Keratinocyte (primary cell): ENCODE measurements around the gene NRP2. TPM values are rescaled to one million over a fixed set of nuclear protein-coding genes. Genes with fewer than 3 reads are reported as not detected.

ENCODE experiments used
- DNase-seq: peaks from one replicate; pipeline ENCODE4 v3.0.0-alpha.2; 2011; ENCODE audit warnings: low read depth, missing footprints, low spot score
- FAIRE-seq: peaks from 2 replicates; lab custom pipeline; 2011; peaks lifted over from hg19 to GRCh38; lab: Jason Lieb, UNC
- H2AFZ ChIP-seq: 2 replicates; pipeline ENCODE4 v1.6.0; 2012; ENCODE audit warnings: low read length, control low read depth, inconsistent platforms; ENCODE audit not compliant: control insufficient read depth
- H3K27ac ChIP-seq: 2 replicates; pipeline ENCODE4 v1.5.1; 2011; ENCODE audit warnings: low read length; ENCODE audit not compliant: control insufficient read depth, insufficient read depth
- H3K27me3 ChIP-seq: 3 replicates; pipeline ENCODE4 v1.6.0; 2011; ENCODE audit warnings: low read length; ENCODE audit not compliant: control insufficient read depth, insufficient read depth; ENCODE audit errors: extremely low read depth
- H3K36me3 ChIP-seq, 2 experiments: 2 replicates in 1 of 2; 3 replicates in 1 of 2; pipeline ENCODE4 v1.5.1; 2011; ENCODE audit warnings: low read length in 2 of 2, mild to moderate bottlenecking in 1 of 2; ENCODE audit not compliant: control insufficient read depth in 2 of 2, insufficient read depth in 2 of 2; ENCODE audit errors: extremely low read depth in 1 of 2
- H3K4me1 ChIP-seq: 3 replicates; pipeline ENCODE4 v1.5.1; 2011; ENCODE audit warnings: low read length; ENCODE audit not compliant: control insufficient read depth, insufficient read depth; ENCODE audit errors: extremely low read depth
- H3K4me2 ChIP-seq: 3 replicates; pipeline ENCODE4 v1.6.0; 2011; ENCODE audit warnings: low read depth, low read length; ENCODE audit not compliant: control insufficient read depth, insufficient read depth; ENCODE audit errors: extremely low read depth
- H3K4me3 ChIP-seq, 3 experiments: fragments of 200-600 bp in 1 of 3; sonication (generic) in 1 of 3; 2 replicates in 2 of 3; 3 replicates in 1 of 3; pipeline ENCODE4 v1.5.1; 2011 to 2016; ENCODE audit warnings: low read length in 3 of 3, mild to moderate bottlenecking in 3 of 3, control low read depth in 2 of 3, inconsistent platforms in 1 of 3, low read depth in 1 of 3, mixed read lengths in 1 of 3, mixed run types in 1 of 3, moderate library complexity in 1 of 3; ENCODE audit not compliant: control insufficient read depth in 2 of 3, insufficient read depth in 2 of 3; ENCODE audit errors: extremely low read depth in 1 of 3
- H3K79me2 ChIP-seq: 2 replicates; pipeline ENCODE4 v1.6.0; 2012; ENCODE audit warnings: low read length; ENCODE audit not compliant: control insufficient read depth, insufficient read depth
- H3K9ac ChIP-seq: 3 replicates; pipeline ENCODE4 v1.6.0; 2011; ENCODE audit warnings: low read length; ENCODE audit not compliant: control insufficient read depth, insufficient read depth; ENCODE audit errors: extremely low read depth
- H3K9me1 ChIP-seq: 3 replicates; pipeline ENCODE4 v1.6.0; 2011; ENCODE audit warnings: low read length; ENCODE audit not compliant: control insufficient read depth, insufficient read depth; ENCODE audit errors: extremely low read depth
- H3K9me3 ChIP-seq: 2 replicates; pipeline ENCODE4 v1.5.1; 2012; ENCODE audit warnings: low read depth, low read length; ENCODE audit not compliant: control insufficient read depth
- H4K20me1 ChIP-seq: 3 replicates; pipeline ENCODE4 v1.6.0; 2011; ENCODE audit warnings: low read length; ENCODE audit not compliant: control insufficient read depth, insufficient read depth; ENCODE audit errors: extremely low read depth
- CTCF ChIP-seq, 3 experiments: IDR thresholded peaks in 1 of 3; conservative IDR thresholded peaks in 1 of 3; optimal IDR thresholded peaks in 1 of 3; 2 replicates in 2 of 3; 3 replicates in 1 of 3; pipeline versions ENCODE3 to v1.5.1; 2011; ENCODE audit warnings: low read length in 3 of 3, mild to moderate bottlenecking in 3 of 3, moderate library complexity in 2 of 3, control low read depth in 1 of 3, inconsistent platforms in 1 of 3; ENCODE audit not compliant: insufficient read depth in 2 of 3; ENCODE audit errors: extremely low read depth in 1 of 3
- EZH2 ChIP-seq: IDR thresholded peaks from one replicate; pipeline ENCODE4 v1.6.1; 2012; ENCODE audit warnings: inconsistent platforms, mild to moderate bottlenecking, low read length, moderate library complexity
- dilution Hi-C: fragments of 300-500 bp; cut with MboI; formaldehyde crosslinking; loops from one replicate; pipeline ENCODE4 v1.7.0; 2020; ENCODE audit warnings: low sequenced_read_pairs; ENCODE audit not compliant: extremely low pct_ligation_motif_present
- polyA plus RNA-seq, 5 experiments: library from polyadenylated mRNA; depleted of rRNA in 3 of 5; stranded (reverse) in 3 of 5; stranded (forward) in 1 of 5; unstranded in 1 of 5; fragments of >200 nt; gene quantifications; 1 replicate in 1 of 5; 2 replicates in 3 of 5; 3 replicates in 1 of 5; pipeline versions ENCODE4 v1.2.1 to v1.2.3, GENCODE V29; 2011 to 2012; ENCODE audit warnings: missing spikeins in 2 of 5, low read depth in 1 of 5, low replicate concordance in 1 of 5

The NRP2 gene
- polyA plus RNA-seq, 1 donor (not counting 4 experiments of a cell fraction or from before 2014, with no cell fraction given): 20.6 TPM

DNA sequence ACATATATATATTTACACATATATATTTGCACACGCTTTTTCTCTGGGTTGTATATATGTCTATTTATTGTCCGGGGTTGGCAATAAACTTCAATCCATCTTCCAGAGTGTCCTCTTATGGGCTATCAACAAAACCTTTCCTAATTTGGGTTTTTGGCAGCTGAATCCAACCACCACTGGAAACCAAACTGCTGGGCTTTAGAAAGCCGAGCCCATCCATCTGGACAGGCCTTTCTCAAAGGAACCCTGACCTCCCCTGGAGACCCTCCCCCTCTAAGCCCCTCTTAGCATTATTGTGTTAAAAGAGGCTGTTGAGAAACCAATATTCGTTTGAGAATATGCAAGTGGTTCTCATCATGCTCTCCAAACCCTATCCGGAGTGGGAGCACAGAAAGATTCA lies 153.6 kb downstream of the NRP2 start:
- Histone ChIP-seq H2AFZ (no peak overlapping the region), H3K9me3 (no peaks in the 10 kb centered on the region), H3K4me1 (no peaks in the 10 kb centered on the region), H3K79me2 (no peaks in the 10 kb centered on the region), H3K27ac (no peak overlapping the region), H3K4me2 (no peak overlapping the region), H3K36me3 (no peaks in the 10 kb centered on the region), H3K27me3 (no peaks in the 10 kb centered on the region), H3K4me3 (no peak overlapping the region), H3K9ac (no peak overlapping the region), H3K9me1 (no peaks in the 10 kb centered on the region), H4K20me1 (no peaks in the 10 kb centered on the region)
- dilution Hi-C loops: no loop called here
- DNase-seq (no peak), FAIRE-seq (no peak)
- TF ChIP-seq EZH2: no peak
- no peak for TF ChIP-seq CTCF (optimal IDR thresholded peaks at IDR 0.05 in 1 of 3, IDR thresholded peaks at IDR 0.05 in 1 of 3, conservative IDR thresholded peaks at IDR 0.05 in 1 of 3; ENCODE audit: extremely low read depth in 1 of 3, insufficient read depth in 2 of 3, low read length in 3 of 3)

GRCh38 chr2:205836477-205837221 lies 154.3 kb downstream of the NRP2 start:
- DNase-seq (no peak), FAIRE-seq (no peak)
- Histone ChIP-seq H3K4me2 (no peak overlapping the region), H3K27ac (no peak overlapping the region), H3K36me3 (no peaks in the 10 kb centered on the region), H3K4me1 (no peaks in the 10 kb centered on the region), H3K79me2 (no peaks in the 10 kb centered on the region), H3K4me3 (no peak overlapping the region), H3K27me3 (no peaks in the 10 kb centered on the region), H2AFZ (no peak overlapping the region), H3K9me1 (no peaks in the 10 kb centered on the region), H3K9ac (no peak overlapping the region), H4K20me1 (no peaks in the 10 kb centered on the region), H3K9me3 (no peaks in the 10 kb centered on the region)
- TF ChIP-seq CTCF (optimal IDR thresholded peaks at IDR 0.05 in 1 of 3, IDR thresholded peaks at IDR 0.05 in 1 of 3, conservative IDR thresholded peaks at IDR 0.05 in 1 of 3; ENCODE audit: extremely low read depth in 1 of 3, insufficient read depth in 2 of 3, low read length in 3 of 3) (no peak), EZH2 (no peak)
- dilution Hi-C loops: no loop called here
